Measurements from ENCODE around the gene PCNA. TPM values are rescaled to one million over a fixed set of nuclear protein-coding genes. Genes with fewer than 3 reads are reported as not detected.

PCNA gene
- polyA plus RNA-seq, 4 donors, result 57.6 to 144 (median 85.9) TPM

- Histone ChIP-seq H3K36me3 (ENCODE audit: control insufficient read depth in 3 of 3, insufficient read depth in 2 of 3, low read depth in 1 of 3, low read length in 3 of 3) (peaks cover 0 to 21% (median 0%) of the 10 kb centered on the region in 3 donors), H3K27ac (ENCODE audit: low read depth in 1 of 3, low read length in 2 of 3) (peak overlapping the region in 1 of 3 donors; percentile 27), H3K27me3 (ENCODE audit: control insufficient read depth in 3 of 3, insufficient read depth in 3 of 3, low read length in 3 of 3) (no peaks in the 10 kb centered on the region), H3K4me1 (ENCODE audit: control insufficient read depth in 3 of 3, insufficient read depth in 2 of 3, low read depth in 1 of 3, low read length in 2 of 3) (peaks cover 0 to 3% (median under 1%) of the 10 kb centered on the region in 3 donors), H3K4me3 (ENCODE audit: low read depth in 1 of 3, low read length in 3 of 3) (no peak overlapping the region), H3K9me3 (ENCODE audit: control insufficient read depth in 2 of 2, insufficient read depth in 1 of 2, low read depth in 1 of 2, low read length in 1 of 2) (no peaks in the 10 kb centered on the region)
- DNase-seq (no peak), FAIRE-seq (no peak)
- 91 to 96% (median 95%) methylated on average over 6 of the region's 6 CpGs for WGBS, 3 donors
Measured at GRCh38 chr20:5133998-5134397, 14.2 kb upstream of the PCNA start.

GRCh38 chr20:5131502-5131901 lies 11.7 kb upstream of the PCNA start:
- H3K27ac ChIP-seq (ENCODE audit: low read depth in 1 of 3, low read length in 2 of 3), result peak overlapping the region in 1 of 3 donors; percentile 39
- no peaks in the 10 kb centered on the region for H3K9me3 ChIP-seq (ENCODE audit: control insufficient read depth in 2 of 2, insufficient read depth in 1 of 2, low read depth in 1 of 2, low read length in 1 of 2)
- peaks cover 0 to 15% (median 0%) of the 10 kb centered on the region in 3 donors for H3K36me3 ChIP-seq (ENCODE audit: control insufficient read depth in 3 of 3, insufficient read depth in 2 of 3, low read depth in 1 of 3, low read length in 3 of 3)
- FAIRE-seq (no peak), DNase-seq (no peak)
- H3K4me1 ChIP-seq (ENCODE audit: control insufficient read depth in 3 of 3, insufficient read depth in 2 of 3, low read depth in 1 of 3, low read length in 2 of 3), result peaks cover 2 to 16% (median 12%) of the 10 kb centered on the region in 3 donors
- 63 to 91% (median 85%) methylated on average over 5 of the region's 5 CpGs for WGBS, 3 donors
- no peak overlapping the region for H3K4me3 ChIP-seq (ENCODE audit: low read depth in 1 of 3, low read length in 3 of 3)
- H3K27me3 ChIP-seq (ENCODE audit: control insufficient read depth in 3 of 3, insufficient read depth in 3 of 3, low read length in 3 of 3), result no peaks in the 10 kb centered on the region

GRCh38 chr20:5128886-5129285 lies 9.1 kb upstream of the PCNA start:
- Histone ChIP-seq H3K36me3 (ENCODE audit: control insufficient read depth in 3 of 3, insufficient read depth in 2 of 3, low read depth in 1 of 3, low read length in 3 of 3) (peaks cover 0 to 9% (median 0%) of the 10 kb centered on the region in 3 donors), H3K4me3 (ENCODE audit: low read depth in 1 of 3, low read length in 3 of 3) (no peak overlapping the region), H3K9me3 (ENCODE audit: control insufficient read depth in 2 of 2, insufficient read depth in 1 of 2, low read depth in 1 of 2, low read length in 1 of 2) (no peaks in the 10 kb centered on the region), H3K4me1 (ENCODE audit: control insufficient read depth in 3 of 3, insufficient read depth in 2 of 3, low read depth in 1 of 3, low read length in 2 of 3) (peaks cover 2 to 16% (median 9%) of the 10 kb centered on the region in 3 donors), H3K27me3 (ENCODE audit: control insufficient read depth in 3 of 3, insufficient read depth in 3 of 3, low read length in 3 of 3) (no peaks in the 10 kb centered on the region), H3K27ac (ENCODE audit: low read depth in 1 of 3, low read length in 2 of 3) (no peak overlapping the region)
- FAIRE-seq (no peak), DNase-seq (peak; percentile 51 to 61)
- WGBS, 3 donors, result 18 to 46% (median 34%) methylated on average over 6 of the region's 6 CpGs

- Histone ChIP-seq H3K27me3 (ENCODE audit: control insufficient read depth in 3 of 3, insufficient read depth in 3 of 3, low read length in 3 of 3) (no peaks in the 10 kb centered on the region), H3K27ac (ENCODE audit: low read depth in 1 of 3, low read length in 2 of 3) (peak overlapping the region; percentile 94 to 99 (median 98)), H3K4me1 (ENCODE audit: control insufficient read depth in 3 of 3, insufficient read depth in 2 of 3, low read depth in 1 of 3, low read length in 2 of 3) (peaks cover 2 to 16% (median 9%) of the 10 kb centered on the region in 3 donors), H3K4me3 (ENCODE audit: low read depth in 1 of 3, low read length in 3 of 3) (peak overlapping the region; percentile 86 to 93 (median 89)), H3K9me3 (ENCODE audit: control insufficient read depth in 2 of 2, insufficient read depth in 1 of 2, low read depth in 1 of 2, low read length in 1 of 2) (no peaks in the 10 kb centered on the region), H3K36me3 (ENCODE audit: control insufficient read depth in 3 of 3, insufficient read depth in 2 of 3, low read depth in 1 of 3, low read length in 3 of 3) (peaks cover 0 to 4% (median 0%) of the 10 kb centered on the region in 3 donors)
- DNase-seq (no peak), FAIRE-seq (no peak)
- WGBS, 3 donors, result 25 to 47% (median 39%) methylated on average over 6 of the region's 6 CpGs
Measured at GRCh38 chr20:5127859-5128424, 8.2 kb upstream of the PCNA start.

- no peaks in the 10 kb centered on the region for H3K9me3 ChIP-seq (ENCODE audit: control insufficient read depth in 2 of 2, insufficient read depth in 1 of 2, low read depth in 1 of 2, low read length in 1 of 2)
- peak overlapping the region; percentile 94 to 99 (median 98) for H3K27ac ChIP-seq (ENCODE audit: low read depth in 1 of 3, low read length in 2 of 3)
- no peaks in the 10 kb centered on the region for H3K27me3 ChIP-seq (ENCODE audit: control insufficient read depth in 3 of 3, insufficient read depth in 3 of 3, low read length in 3 of 3)
- H3K36me3 ChIP-seq (ENCODE audit: control insufficient read depth in 3 of 3, insufficient read depth in 2 of 3, low read depth in 1 of 3, low read length in 3 of 3), result peaks cover 0 to 4% (median 0%) of the 10 kb centered on the region in 3 donors
- peak overlapping the region; percentile 86 to 93 (median 89) for H3K4me3 ChIP-seq (ENCODE audit: low read depth in 1 of 3, low read length in 3 of 3)
- FAIRE-seq (no peak), DNase-seq (peak; percentile 57 to 87)
- peaks cover 2 to 16% (median 9%) of the 10 kb centered on the region in 3 donors for H3K4me1 ChIP-seq (ENCODE audit: control insufficient read depth in 3 of 3, insufficient read depth in 2 of 3, low read depth in 1 of 3, low read length in 2 of 3)
- WGBS, 3 donors, result 0 to 1% (median 0%) methylated on average over 37 to 44 of the region's 44 CpGs
Measured at GRCh38 chr20:5127204-5127858, 7.6 kb upstream of the PCNA start.

- DNase-seq (peak; percentile 99 to 100), FAIRE-seq (no peak)
- no peaks in the 10 kb centered on the region for H3K9me3 ChIP-seq (ENCODE audit: control insufficient read depth in 2 of 2, insufficient read depth in 1 of 2, low read depth in 1 of 2, low read length in 1 of 2)
- peaks cover 0 to 4% (median 0%) of the 10 kb centered on the region in 3 donors for H3K36me3 ChIP-seq (ENCODE audit: control insufficient read depth in 3 of 3, insufficient read depth in 2 of 3, low read depth in 1 of 3, low read length in 3 of 3)
- 0 to 1% (median 0%) methylated on average over 58 to 78 of the region's 78 CpGs for WGBS, 3 donors
- peaks cover 2 to 16% (median 9%) of the 10 kb centered on the region in 3 donors for H3K4me1 ChIP-seq (ENCODE audit: control insufficient read depth in 3 of 3, insufficient read depth in 2 of 3, low read depth in 1 of 3, low read length in 2 of 3)
- peak within 1 kb of the TSS; percentile 86 to 93 (median 89) for H3K4me3 ChIP-seq (ENCODE audit: low read depth in 1 of 3, low read length in 3 of 3)
- H3K27ac ChIP-seq (ENCODE audit: low read depth in 1 of 3, low read length in 2 of 3), result peak within 1 kb of the TSS; percentile 94 to 99 (median 98)
- H3K27me3 ChIP-seq (ENCODE audit: control insufficient read depth in 3 of 3, insufficient read depth in 3 of 3, low read length in 3 of 3), result no peaks in the 10 kb centered on the region
Measured at GRCh38 chr20:5126512-5127203, 6.9 kb upstream of the PCNA start, which contains the start of gene CDS2. Gene CDS2, plus strand, starts transcription at chr20:5127008. Its CDS starts 85 bp downstream, at chr20:5127093.

GRCh38 chr20:5122873-5123260 lies 3.1 kb upstream of the PCNA start:
- no peak overlapping the region for H3K27ac ChIP-seq (ENCODE audit: low read depth in 1 of 3, low read length in 2 of 3)
- H3K4me3 ChIP-seq (ENCODE audit: low read depth in 1 of 3, low read length in 3 of 3), result no peak overlapping the region
- DNase-seq, result no peak
- H3K4me1 ChIP-seq (ENCODE audit: control insufficient read depth in 3 of 3, insufficient read depth in 2 of 3, low read depth in 1 of 3, low read length in 2 of 3), result peaks cover 3 to 13% (median 5%) of the 10 kb centered on the region in 3 donors
- 89 to 97% (median 97%) methylated on average over 1 of the region's 1 CpG for WGBS, 3 donors
- H3K9me3 ChIP-seq (ENCODE audit: control insufficient read depth in 2 of 2, insufficient read depth in 1 of 2, low read depth in 1 of 2, low read length in 1 of 2), result no peaks in the 10 kb centered on the region
- FAIRE-seq, result no peak
- H3K27me3 ChIP-seq (ENCODE audit: control insufficient read depth in 3 of 3, insufficient read depth in 3 of 3, low read length in 3 of 3), result no peaks in the 10 kb centered on the region
- peaks cover 0 to 3% (median 0%) of the 10 kb centered on the region in 3 donors for H3K36me3 ChIP-seq (ENCODE audit: control insufficient read depth in 3 of 3, insufficient read depth in 2 of 3, low read depth in 1 of 3, low read length in 3 of 3)

GRCh38 chr20:5120185-5120476 lies 373 bp upstream of the PCNA start:
- Histone ChIP-seq H3K9me3 (ENCODE audit: control insufficient read depth in 2 of 2, insufficient read depth in 1 of 2, low read depth in 1 of 2, low read length in 1 of 2) (no peaks in the 10 kb centered on the region), H3K27me3 (ENCODE audit: control insufficient read depth in 3 of 3, insufficient read depth in 3 of 3, low read length in 3 of 3) (no peaks in the 10 kb centered on the region), H3K36me3 (ENCODE audit: control insufficient read depth in 3 of 3, insufficient read depth in 2 of 3, low read depth in 1 of 3, low read length in 3 of 3) (peaks cover 4 to 11% (median 5%) of the 10 kb centered on the region in 3 donors), H3K4me3 (ENCODE audit: low read depth in 1 of 3, low read length in 3 of 3) (peak overlapping the region in 2 of 3 donors; percentile 64 to 80), H3K27ac (ENCODE audit: low read depth in 1 of 3, low read length in 2 of 3) (peak overlapping the region; percentile 62 to 97 (median 92)), H3K4me1 (ENCODE audit: control insufficient read depth in 3 of 3, insufficient read depth in 2 of 3, low read depth in 1 of 3, low read length in 2 of 3) (peaks cover 3 to 9% (median 3%) of the 10 kb centered on the region in 3 donors)
- DNase-seq (no peak), FAIRE-seq (no peak)
- WGBS, 3 donors, result 0 to 1% (median 1%) methylated on average over 9 of the region's 9 CpGs
